Activated CD4-positive, alpha-beta T cell treated with anti-CD3 and anti-CD28 coated beads, Interleukin-2, amount 50 U/mL, for 48 hours (primary cell): ENCODE measurements around the gene PIGQ.

Source experiments
- DNase-seq, 2 experiments: peaks; one replicate each; pipeline ENCODE4 v3.0.0-alpha.2; 2020

PIGQ gene

DNA sequence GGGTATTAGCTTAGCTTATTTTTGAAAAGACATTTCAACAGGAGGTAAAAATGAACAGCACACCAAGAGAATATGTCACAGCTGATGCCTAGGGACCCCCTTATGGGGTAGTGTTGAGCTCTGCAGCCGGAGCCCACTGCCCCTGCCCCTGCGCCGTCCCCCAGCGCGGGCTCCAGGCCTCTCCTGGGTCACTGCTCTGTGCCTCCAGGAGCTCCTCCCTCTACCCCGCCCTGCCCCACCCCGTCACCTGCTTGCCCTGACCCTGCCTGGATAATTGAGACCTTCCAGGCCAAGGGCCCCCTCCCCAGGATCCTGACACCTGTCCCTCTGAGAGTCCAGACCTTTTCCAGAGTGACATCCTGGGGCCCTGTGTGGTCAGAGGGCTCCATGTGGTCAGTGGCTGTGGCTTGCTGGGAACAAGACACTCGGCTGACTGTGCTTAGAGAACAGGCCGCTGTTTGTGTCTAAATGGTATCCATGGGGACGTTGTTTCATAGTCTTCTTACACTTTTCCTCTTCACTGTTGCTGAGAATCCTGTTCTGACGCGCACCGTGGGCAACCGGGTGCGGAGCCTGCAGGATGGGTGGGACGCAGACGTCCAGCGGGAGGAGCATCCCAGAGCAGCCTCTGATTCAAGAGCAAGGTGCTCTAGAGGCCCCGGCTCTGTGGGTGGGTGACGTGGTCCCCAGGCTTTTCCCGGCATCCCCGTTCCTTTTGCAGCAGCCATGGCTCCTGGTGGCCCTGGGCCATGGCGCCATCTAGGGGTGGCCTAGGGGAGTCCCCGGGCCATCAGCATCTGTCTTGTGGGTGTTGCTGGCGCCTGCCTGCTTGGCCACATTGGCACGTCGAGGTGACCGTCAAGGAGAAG lies 41.0 kb downstream of the PIGQ start:
- peak; percentile 68 to 78 for DNase-seq

DNA sequence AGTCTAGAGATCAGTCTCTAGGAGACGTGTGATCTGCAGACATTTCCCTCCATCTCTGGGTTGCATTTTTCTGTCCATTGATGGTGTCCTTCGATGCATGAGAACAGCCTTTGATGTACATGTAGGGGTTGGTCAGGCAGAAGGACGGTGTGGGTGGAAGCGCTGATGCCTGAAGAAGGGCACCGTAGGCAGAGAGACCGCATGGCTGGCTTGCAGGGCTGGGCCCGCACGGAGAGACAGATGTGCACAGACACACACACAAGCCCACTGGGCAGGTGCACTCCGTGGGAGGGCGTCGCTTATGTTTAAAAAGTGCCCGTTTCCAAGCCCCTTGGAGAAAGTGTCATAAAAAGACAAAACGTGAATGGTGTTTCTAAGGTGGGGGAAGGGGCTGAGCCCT lies 45.4 kb downstream of the PIGQ start:
- DNase-seq = no peak

DNA sequence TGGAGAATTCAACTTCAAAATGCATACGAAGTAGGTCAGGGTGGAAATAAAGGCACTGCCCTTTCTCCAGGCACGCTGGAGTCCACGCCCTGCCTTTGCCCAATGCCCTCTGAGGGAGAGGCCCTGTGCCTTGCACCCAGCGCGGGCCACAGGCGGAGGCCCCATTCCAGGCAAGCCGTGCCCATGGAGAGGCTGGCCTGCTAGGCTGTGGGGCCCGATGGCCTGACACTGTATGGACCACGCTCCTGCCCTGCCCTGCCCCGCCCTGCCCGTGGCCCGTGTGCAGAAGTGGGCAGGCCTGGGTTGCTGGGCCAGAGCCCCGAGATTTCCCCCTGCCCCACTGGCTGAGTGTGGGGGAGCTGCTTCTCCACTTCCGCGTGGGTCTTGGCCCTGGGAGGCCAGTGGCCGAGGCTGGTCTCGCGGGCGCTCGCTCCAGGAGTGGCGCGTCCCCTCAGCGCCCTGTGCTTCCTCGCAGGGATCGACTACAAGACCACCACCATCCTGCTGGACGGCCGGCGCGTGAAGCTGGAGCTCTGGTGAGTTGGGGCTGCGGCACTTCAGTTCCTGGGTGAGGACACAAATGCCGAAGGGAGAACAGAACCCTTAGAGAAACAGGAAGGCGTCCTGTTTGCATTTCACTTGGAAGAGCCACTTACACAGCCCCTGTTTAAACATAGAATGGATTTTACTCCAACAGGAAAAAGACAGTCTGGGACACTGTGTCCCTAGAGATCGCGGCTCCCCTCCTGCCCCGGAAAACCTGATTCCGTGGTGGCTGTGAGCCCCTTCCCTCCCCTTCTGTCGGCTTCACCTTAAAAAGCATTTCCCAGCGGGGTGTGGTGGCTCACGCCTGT lies 47.2 kb downstream of the PIGQ start:
- DNase-seq = no peak

DNA sequence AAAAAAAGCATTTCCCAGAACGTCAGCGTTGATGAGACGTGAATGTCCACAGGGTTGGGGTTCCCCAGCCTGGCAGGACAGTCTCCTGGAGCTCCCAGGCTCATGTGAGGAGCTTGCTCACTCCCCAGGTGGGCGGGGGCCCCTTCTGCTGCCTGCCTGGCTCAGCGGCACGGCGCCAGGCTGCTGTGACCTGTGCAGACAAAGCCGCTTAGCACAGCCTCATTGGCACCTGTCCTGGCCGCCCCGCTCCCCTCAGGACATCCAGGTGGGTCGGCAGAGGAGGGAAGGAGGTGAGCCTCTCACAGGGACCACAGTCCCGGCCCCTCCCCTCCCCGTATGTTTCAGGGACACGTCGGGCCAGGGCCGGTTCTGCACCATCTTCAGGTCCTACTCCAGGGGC lies 48.1 kb downstream of the PIGQ start:
- no peak for DNase-seq

DNA sequence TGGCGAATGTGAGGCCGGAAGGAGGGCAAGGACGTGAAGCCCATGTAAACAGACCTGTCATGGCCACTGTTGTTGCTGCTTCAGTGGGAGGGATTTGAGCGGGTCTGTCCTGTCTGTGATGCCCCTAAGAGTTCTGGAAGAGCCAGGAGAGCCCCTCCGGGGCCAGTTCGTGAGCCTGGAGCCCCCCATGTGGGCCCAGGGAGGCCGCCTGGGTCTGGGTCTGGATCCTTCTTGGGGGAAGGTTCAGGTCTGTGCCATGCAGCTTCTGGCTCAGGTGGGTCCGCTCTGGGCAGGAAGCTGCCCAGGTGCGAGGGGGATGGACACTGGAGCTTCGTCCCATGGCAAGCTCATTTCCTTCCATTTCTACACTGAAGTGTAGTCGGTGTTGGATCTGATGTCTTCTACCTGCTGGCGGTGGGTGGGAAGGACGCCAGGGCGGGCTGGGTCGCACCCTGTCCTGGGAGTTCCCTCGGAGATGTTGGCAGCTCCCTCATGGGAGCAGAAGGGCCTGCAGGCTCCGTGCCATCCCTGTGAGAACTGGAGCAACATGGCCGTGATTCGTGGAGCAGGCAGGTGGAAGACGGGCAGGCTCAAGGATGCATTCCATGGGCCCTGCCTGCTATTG lies 49.8 kb downstream of the PIGQ start:
- no peak for DNase-seq

DNA sequence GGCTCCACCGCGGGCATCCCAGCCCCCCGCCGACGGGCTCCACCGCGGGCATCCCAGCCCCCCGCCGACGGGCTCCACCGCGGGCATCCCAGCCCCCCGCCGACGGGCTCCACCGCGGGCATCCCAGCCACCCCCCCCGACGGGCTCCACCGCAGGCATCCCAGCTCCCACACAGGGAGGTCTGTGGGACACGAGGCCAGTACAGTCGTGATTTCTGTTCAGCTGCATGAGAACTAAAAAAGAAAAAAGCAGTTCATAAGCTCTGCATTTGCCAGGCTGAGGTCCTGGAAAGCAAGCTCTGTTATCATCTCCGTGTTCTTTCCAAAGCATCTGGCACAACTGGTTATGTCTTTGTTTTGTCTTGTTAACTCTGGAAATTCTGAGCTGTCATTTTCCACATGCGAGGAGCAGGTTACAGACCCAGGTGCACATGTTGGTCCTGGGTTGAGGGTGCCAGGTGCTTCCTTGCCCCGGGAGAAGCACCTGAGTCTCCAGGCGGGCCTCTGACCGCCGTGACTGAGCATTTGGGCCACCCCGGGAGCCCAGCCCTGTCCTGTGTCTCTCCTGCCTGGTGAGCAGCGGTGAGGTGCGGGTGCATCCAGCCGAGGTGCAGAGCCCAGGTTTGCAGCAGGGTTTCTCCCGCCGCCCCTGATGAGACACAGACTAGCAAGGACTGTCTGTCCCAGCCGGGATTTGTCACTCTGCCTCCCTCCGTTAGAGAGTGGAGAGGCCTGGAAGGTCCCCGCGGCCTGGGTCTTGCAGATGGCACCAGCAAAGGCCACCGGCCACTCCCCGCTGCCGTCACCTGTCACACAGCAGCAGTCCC lies 51.1 kb downstream of the PIGQ start:
- no peak for DNase-seq

DNA sequence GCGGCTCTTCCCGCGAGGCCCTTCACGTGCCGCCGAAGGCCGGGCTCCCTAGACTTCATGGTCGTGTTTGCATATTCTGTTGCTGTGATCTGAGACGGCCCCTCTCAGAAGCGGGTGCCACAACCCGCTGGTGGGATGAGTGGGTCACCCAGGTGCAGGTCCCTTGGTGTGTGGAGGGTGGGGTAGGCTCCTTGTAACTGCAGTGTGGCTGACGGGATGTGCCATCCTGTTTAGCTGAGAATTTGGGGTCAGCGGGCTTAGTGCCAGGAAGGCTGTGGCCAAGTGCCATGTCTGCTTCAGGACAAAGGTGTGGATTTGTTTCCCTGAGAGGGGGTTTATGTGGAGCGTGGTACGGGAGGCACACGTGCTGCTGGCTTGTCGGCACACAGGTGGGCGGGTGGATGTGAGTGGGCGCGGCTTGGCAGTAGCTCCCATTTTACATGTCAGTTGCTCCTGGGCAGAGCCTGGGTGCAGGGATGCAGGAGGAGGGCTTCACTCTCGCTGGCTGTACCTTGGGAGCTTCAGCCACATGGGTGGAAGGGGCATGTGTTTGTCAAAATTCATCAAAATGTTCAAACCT lies 51.8 kb downstream of the PIGQ start:
- DNase-seq = no peak

DNA sequence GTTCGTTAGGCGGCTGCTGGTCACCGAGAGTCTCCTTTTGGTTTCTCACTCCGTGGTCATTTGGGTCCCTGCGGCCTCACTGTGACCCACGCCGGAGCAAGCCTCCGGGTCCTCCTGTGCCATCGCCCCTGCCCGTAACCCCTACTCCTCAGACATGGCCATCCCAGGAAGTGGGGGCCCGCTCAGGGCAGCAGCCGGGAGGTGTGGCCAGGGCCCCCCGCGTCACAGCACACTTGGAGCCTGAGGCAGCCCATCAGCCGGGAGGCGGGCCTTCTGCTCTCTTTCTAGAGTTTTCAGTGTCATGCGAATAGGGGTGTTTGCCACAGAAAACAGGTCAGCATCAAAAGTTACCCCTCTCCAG lies 53.1 kb downstream of the PIGQ start:
- no peak for DNase-seq

DNA sequence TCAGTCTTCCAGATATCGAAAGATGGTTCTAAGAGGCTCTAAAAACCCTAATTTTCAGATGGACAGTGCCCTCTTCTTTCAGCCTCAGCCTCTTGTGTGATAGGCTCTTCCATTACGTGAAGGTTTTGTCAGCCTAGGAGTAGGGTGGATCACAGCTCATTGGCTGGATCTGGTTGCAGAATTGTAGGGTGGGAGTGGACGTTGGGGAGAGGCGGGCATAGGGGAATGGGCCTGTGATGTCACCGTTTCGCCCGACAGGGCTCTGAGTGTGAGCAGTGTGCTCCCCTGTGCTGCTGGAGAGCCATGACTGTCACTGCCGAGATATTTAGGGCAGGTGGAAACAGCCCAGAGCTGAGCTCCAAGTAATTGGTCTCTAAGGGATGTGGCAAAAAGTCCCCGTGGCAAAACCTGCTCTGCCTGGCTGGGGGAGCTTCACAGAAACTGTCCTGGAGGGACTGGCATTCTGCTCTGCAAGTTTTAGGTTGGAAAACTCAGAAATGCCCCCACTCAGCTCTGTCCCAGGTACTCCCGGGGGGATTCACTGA lies 54.8 kb downstream of the PIGQ start:
- DNase-seq = no peak

DNA sequence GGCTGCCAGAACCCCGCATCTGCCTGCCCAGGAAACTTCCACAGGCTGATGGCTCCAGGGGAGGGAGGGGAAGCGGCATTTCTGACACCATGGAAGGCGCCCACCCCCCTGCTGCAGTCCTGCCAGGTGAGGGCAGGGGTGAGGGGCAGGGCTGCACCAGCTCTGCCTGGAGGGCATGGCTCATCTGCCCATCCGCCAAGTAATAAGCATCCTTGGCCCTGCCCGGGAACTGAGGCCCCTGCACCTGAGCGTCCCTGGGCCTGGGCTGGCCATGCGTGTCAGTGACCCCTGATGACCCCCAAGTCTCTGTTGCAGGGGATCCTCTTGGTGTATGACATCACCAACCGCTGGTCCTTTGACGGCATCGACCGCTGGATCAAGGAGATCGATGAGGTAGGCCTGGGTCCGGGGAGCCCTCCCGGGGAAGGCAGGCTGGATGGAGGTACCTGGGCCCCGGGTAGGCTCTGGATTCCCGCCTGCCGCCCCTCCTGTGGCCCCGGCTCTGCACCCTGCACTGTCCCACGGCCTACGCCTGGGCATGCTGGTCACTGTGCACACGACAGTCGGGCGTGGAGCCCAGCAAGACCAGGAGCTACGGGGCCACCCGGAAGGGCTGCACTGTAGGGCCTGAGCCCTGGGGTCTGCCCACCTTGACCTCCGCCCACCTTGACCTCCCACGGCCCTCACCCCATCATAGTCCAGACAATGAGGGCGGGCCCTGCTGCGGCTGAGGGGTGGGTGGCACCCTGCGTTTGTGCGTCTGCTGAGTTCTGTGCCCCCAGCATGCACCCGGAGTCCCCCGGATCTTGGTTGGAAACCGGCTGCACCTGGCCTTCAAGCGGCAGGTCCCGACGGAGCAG lies 55.6 kb downstream of the PIGQ start:
- no peak for DNase-seq

DNA sequence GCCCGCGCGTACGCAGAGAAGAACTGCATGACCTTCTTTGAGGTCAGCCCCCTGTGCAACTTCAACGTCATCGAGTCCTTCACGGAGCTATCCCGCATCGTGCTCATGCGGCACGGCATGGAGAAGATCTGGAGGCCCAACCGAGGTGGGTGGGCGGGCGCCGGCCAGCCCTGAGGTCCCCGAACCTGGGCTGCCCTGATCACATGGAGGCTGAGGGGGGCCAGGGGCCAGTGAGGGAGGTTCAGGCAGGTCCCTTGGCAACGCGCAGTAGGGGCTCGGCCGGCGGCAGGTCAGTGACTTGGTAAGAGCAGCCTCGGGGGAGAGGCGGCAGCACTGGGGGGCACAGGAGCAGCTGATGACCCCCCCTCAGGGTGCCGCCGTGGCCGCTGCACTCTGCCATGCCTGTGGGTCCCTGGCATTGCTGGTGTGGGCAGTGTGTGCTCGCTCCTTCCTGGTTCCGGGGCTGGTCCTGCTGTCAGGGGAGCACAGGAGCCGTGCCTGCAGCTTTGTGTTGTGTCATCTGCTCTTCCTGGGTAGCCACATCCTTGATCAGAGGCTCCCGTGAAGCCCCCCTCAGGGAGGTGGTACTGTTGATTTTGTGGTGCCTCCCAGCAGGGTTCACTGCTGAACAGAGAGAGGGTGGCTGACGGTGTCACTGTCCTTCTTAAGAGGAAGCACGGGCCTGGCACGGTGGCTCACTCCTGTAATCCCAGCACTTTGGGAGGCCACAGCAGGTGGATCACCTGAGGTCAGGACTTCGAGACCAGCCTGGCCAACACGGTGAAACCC lies 56.4 kb downstream of the PIGQ start:
- no peak for DNase-seq

DNA sequence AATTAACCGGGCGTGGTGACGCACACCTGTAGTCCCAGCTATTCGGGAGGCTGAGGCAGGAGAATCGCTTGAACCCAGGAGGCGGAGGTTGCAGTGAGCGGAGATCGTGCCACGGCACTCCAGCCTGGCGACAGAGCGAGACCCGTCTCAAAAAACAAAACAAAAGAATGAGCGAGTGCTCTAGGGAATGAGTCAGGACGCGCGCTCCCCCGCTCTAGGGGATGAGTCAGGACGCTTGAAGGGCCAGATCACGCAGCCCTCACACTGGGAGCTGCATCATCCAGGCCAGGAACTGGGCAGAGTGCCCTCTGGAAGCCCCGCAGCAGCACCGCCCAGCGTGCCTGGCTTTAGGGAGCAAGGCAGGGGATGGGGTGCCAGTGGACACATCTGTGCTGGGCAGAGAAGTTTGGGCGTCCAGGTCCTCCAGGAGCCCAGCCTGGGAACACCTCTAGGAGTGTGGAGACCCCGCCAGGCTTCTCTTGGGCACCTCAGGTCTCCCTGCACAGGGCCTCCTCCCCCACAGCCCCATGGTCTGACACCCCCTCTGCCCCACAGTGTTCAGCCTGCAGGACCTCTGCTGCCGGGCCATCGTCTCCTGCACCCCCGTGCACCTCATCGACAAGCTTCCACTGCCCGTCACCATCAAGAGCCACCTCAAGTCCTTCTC lies 57.2 kb downstream of the PIGQ start:
- DNase-seq = no peak

DNA sequence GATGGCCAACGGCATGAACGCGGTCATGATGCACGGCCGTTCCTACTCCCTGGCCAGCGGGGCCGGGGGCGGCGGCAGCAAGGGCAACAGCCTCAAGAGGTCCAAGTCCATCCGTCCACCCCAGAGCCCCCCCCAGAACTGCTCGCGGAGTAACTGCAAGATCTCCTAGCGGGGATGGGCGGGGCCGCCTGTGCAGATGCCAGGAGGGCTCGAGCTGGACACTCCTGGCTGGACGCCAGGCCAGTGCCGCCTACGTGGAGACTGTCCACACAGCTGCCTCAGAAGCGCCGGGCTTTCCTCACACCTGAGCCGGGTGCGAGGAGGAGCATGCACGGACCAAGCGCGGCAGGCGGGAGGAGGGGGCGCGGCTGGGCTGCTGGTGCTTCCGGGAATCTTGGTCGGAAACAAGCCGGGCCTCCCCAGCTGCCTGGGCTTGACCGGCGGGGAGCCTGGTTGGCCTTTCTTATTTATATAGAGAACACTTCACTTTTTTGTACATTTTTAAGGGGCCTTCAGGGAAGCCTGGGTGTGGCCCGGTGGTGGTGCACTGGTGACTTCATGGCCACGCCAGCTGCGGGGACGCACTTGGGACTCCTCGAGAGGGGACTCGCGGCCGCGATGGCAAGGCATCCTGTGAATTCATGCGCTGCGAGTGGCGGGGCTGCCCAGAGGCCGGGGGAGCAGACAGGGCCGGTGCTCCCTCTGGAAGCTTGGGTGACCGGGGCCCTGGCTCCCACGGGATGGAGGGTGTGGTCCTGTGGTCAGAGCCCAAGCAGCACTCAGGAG lies 57.9 kb downstream of the PIGQ start:
- no peak for DNase-seq

DNA sequence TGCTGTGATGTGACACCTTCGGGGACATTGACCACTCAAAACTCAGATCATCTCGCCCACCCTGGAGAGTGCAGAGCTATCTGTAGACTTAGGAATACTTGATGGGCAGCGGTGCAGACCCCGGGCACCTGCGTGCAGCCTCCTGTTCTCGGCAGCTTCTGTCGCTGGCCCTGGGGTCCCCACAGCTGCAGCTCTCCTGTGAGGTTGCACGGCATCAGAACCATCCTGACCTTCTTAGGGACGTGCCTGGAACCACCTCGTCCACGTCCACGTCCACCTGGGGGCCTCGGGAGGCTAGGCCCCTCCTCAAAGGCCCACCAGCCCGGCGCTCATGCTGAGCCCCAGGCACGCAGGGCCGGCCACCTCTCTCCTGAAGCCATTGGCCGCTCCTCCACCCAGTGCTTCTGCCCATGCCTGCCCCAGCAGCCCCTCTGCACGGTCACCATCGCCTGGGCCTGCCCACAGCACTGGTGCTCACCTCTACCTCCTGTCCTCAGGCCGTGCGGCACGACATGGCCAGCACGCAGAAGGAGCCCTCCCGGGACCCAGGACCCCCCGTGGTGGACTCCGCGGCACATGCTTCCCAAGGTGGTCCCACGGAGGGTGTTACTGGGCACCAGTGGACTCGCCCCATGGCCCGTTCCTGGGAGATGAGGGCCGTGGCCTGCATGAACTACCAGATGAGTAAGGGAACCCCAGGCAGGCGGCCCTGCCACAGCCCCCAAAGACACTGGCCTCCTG lies 58.7 kb downstream of the PIGQ start:
- DNase-seq = no peak

DNA sequence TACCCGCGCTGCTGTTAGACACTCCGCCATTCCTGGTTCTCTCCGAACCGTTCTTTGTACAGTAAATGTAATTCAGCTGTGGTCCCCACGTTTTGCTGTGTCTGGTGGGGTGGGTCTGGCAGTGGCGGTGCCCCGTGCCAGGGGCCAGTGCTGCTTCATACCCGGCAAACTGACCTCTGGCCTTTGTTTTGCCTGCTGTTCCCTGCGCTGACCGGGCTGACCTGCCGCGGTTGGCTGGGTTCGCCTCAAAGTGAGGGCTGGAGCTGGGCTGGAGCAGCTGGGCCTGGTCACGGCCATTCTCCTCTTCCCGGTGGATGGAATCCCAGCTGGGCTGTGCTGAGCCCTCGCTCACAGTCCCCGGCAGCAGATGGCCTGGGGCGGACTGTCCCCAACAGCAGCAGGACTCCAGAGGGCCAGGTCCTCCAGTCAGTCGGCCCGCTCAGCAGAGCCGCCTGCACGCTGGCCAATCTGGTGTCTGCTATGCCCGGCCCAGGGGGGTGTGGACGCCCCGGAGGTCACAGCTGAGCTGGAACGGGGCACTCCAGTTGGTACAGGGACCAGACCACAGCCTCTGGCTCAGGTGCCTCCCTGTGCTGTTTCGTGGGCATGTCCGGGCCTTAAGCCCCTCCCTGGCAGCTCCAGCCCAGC lies 59.5 kb downstream of the PIGQ start:
- DNase-seq = no peak

DNA sequence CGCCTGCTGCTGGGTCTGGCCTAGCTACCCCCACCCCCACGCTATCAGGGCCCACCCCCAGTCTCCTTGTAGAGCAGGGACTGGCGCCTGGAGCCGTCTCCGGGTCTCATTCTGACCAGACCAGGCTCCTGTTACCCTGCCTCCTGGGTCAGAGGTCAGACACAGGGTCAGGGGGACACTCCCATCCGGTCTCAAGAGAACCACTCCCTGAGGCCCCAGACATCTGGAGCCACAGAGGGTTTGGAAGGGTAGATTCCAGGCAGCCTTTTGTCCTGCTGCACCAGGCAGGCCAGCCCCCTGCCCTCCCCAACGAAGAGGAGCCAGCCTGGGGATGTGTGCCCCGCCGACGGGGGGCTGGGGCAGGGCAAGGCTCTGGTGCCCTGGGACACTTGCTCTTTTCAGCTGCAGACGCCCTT lies 60.1 kb downstream of the PIGQ start:
- no peak for DNase-seq

DNA sequence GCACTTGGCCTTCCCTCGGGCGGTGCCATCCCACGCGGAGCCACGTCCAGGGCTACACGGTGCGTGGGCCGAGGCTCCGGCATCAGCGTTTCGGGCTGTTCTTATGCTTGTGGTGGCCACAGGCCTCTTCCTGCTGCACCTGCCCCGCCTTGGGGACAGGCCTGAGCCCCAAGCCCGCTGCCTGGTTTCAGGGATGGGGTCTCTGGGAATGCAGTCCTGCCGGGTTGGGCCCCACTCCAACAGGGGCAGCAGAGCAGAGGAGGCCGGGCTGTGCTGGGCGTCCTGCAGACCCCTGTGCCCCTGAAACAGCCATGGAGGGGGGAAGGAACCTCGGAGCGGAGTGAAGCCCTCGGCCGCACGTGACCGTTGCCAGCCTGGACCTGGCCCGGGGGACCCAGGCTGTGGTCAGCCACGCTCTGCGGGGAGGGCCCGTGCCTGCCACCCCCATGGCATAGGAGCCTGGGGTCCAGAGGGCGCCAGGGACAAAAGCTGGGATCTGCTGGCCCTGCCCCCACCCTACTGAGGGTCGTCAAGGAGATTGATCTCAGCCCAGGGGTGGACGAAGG lies 60.6 kb downstream of the PIGQ start:
- DNase-seq = no peak
